Ureter (tissue), 1 donor: ENCODE results near the gene ADSS1. TPM values are rescaled to one million over a fixed set of nuclear protein-coding genes. Genes with fewer than 3 reads are reported as not detected.
A peak's percentile ranks its signal among the peaks of the same experiment; 100 is the strongest.
"Not testable (repeated sequence)": the region's sequence is repeated elsewhere in the genome, so short reads cannot be mapped to it uniquely, and the experiment has no call there.

Source experiments
- DNase-seq: peaks from one replicate; pipeline ENCODE4 v3.0.0-alpha.2; 2020; ENCODE audit warnings: low spot score
- total RNA-seq: library from RNA; stranded (reverse); gene quantifications from one replicate; pipeline ENCODE4 v1.2.4, GENCODE V29; 2023
- donor health status: DM: yes; HTN: yes; CAD: no.

ADSS1 gene
- total RNA-seq, 1 donor from 2014 or later: 11.0 TPM

DNA sequence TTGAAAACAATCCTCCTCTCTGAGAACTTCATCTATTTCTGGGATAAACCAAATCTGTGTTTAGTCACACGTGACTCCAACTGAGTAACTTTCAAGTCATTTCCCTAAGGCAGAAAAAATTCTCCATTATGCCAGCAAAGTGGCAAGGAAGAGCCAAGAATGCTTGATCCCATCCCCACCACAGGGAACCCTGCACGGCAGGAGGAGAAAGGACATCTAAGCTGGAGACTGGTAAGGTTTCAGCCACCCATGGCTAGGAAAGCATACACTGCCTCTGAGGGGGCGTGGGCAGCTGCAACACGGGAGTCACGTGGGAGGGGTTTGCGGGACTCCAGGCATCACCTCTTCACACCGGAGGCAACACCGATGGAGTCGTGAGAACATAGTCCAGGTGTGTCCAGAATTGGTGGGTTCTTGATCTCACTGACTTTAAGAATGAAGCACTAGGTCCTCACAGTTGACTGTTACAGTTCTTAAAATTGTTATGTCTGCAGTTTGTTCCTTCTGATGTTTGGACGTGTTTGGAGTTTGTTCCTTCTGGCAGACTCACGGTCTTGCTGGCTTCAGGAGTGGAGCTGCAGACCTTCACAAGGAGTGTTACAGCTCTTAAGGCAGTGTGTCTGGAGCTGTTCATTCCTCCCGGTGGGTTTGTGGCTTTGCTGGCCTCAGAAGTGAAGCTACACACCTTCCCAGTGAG is 26.2 kb downstream of the ADSS1 start:
- DNase-seq: no peak

DNA sequence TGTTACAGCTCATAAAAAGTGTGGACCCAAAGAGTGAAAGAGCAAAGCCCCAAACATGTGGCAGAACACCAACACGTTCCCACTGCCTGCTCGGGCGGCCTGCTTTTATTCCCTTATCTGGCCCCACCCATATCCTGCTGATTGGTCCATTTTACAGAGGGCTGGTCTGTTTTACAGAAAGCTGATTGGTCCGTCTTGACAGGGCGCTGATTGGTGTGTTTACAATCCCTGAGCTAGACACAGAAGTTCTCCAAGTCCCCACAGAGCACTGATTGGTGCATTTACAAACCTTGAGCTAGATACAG is 26.7 kb downstream of the ADSS1 start:
- DNase-seq: not testable (repeated sequence)

DNA sequence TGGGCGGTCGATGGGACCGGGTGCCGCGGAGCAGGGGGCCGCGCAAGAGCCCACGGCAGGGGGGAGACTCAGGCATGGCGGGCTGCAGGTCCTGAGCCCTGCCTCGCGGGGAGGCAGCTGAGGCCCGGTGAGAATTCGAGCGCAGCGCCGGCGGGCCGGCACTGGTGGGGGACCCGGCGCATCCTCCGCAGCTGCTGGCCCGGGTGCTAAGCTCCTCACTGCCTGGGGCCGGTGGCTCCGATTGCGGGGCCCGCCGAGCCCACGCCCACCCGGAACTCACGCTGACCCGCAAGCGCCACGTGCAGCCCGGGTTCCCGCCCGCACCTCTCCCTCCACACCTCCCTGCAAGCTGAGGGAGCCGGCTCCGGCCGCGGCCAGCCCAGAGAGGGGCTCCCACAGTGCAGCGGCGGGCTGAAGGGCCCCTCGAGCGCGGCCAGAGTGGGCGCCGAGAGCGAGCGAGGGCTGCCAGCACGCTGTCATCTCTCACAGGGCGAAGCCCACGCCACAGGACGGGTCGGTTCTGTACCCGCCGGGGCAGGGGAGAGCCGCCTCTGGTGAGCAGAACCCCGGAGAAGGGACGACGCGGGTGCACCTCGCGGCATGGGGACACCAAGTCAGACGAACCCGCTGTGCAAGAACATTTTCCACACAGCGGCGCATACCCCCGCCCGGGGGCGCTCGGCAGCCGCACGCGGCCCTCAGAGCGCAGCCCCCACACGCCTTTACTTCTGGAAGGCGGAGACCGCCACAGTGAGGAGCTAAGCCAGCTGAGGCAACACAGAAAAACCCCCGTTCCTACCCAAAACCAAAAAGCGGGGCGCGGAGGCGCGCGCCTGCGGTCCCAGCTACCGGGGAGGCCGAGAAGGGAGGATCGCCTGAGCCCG is 27.8 kb downstream of the ADSS1 start:
- no peak for DNase-seq

DNA sequence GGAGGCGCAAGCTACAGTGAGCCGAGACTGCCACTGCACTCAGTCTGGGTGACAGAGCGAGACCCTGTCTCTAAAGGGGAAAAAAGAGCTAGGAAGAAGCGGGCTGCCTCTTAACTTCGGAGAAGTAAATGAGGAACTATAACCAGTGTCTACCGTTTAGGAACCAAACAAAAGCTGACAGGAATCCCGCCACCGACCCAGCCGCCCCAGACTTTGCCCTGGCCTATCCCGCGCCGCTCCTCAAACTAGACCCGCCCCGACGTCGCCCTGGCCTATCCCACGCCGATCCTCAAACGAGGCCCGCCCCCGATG is 28.4 kb downstream of the ADSS1 start:
- DNase-seq: no peak

DNA sequence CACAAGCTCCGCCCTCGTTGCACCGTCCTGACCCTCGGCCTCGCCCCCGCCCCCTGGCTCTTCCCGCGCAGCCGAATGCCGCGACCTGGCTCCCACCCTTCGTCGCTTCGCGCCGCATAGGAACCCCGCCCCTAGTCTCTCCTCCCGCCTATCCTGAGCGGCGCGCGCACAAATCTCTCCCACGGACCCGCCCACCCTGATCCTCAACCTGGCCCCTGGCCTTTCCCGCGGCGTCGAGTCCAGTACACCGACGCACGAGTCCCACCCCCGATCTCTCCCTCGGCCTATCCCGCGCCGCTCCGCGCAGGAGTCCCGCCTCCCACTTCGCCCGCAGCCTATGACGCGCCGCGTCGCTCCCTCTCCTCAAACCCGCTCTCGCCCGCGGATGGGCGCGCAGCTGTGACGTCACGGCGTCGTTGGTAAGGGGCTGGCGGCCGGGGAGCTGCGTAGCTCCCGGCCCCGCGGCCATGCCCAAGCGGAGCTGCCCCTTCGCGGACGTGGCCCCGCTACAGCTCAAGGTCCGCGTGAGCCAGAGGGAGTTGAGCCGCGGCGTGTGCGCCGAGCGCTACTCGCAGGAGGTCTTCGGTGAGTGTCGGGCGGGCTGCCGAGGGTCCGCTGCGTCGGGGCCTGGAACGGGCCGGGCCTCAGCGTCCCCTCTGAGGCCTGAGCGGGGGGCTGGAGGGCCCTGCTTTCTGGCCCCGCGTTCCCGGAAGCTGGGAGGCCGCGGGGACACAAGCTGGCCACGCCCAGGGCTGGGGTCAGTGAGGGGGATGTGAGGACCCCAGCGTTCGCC is 28.9 kb downstream of the ADSS1 start, which contains the start of gene SIVA1:
SIVA1 (plus strand) TSS at position 413 of the 793 bp plus-strand sequence; CDS start at position 468, 55 bp downstream.
- peak; percentile 99 for DNase-seq

DNA sequence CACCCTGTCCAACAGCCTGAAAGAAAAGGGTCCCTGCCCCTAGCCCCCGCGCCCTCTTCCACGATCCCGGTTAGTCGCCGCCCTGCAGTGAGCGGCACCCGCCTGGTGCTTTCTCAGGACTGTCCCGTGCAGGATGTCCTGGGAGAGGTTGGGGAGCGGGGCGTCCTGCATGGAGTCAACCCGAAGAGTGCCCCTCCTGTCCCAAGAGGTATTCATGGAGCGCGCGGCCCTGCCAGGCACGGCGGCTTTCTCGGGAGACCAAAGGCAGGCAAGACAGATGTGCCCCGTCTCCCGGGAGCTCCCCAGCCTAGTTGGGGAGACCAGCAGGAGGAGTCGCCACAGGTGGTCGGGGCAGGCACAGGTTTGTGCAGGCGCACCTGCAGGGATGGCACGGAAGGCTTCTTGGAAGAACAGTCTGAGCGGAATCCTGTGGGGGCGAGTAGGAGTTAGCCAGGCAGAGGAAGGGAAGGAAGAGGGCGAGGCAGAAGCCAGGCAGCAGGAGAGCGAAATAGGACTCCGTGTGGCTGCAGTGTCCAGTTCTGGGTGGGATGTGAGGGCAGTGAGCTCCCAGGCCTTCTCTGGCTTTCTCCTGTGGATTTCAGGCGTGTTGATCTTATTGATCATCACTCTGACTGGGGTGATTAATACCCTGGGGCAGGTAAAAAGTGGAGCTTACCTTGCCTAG is 29.6 kb downstream of the ADSS1 start:
- no peak for DNase-seq

DNA sequence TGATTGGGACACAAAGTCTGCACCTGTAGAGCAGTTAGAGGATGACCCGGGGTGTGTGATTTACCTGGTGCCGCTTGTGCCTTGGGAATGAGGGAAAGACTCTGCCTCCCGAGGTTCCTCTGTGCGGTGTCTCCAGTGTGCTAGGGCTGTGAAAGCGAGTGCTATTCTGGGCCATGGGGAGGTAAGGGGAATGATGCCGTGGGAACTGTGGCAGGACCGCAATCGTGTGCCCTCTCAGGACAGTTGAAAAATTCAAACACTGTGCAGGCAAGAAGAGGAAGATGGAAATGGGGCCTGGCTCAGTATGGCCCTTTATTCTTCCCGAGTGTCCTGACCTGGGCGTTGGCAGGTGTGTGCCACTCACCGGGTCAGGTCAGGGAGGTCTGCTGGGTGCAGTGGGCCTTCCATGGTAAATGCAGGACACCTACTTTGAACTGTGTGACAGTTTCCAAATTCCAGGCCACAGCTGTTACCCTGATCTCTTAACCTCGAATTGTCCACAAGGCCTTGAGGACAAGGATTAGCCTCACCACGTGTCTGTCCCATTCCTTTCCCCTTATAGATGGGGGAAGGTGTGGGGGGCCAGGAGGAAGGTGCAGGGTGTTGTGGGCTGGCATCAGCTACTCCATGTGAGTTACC is 30.3 kb downstream of the ADSS1 start:
- DNase-seq: no peak

DNA sequence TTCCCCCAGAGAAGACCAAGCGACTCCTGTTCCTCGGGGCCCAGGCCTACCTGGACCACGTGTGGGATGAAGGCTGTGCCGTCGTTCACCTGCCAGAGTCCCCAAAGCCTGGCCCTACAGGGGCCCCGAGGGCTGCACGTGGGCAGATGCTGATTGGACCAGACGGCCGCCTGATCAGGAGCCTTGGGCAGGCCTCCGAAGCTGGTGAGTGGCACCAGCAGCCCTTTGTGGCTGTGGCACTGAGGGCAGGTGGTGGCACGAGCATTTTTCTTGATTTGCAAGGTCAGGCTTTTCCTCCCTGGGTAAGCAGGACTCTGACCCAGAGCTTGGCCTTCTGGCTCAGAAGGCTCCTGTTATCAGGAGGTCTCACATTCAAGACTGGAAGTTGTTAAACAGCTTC is 31.6 kb downstream of the ADSS1 start:
- DNase-seq: no peak

DNA sequence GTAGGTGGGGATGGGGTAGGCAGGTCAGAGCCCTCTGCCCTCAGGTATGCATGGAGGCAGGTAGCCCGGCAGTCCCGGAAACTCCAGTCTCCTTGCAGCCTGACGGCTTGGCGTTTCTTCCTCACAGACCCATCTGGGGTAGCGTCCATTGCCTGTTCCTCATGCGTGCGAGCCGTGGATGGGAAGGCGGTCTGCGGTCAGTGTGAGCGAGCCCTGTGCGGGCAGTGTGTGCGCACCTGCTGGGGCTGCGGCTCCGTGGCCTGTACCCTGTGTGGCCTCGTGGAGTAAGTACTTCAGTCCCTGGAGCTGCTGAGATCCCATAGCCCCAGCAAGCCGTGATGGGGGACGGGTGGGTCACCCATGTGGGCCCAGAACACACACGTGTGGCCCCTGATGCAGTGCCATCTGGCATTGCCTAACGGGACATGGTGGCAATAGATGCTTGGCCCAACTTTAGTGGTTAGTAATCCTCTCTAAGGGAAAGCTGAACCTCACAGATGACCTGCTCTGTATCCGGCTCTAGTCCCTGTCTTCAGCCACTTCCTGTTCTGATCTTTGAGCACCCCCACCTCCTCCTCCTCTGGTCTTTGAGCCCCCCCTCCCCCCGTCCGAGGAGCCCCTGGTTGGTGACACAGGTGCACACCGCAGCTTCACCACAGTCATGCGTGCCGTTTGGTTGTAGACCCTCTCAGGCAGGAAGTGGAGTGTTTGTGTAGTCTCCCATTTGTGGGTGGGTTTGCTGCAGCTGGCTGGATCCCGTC is 32.6 kb downstream of the ADSS1 start:
- no peak for DNase-seq

DNA sequence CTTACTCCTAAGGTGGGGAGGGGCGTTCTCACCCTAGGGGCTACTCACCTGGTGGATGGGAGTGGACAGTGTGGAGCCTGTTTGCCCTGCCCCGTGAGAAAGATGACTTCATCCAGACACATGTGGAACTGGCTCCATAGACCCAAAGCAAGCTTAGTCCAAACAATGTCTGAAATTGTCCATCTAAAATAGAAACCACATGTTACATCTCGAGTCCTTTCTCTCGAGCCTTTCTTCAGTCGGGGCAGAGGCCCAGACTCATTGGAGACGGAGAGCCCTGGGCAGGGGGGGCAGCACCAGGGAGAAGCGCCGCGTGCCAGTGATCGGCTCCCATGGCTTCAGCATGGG is 33.2 kb downstream of the ADSS1 start:
- DNase-seq: no peak

DNA sequence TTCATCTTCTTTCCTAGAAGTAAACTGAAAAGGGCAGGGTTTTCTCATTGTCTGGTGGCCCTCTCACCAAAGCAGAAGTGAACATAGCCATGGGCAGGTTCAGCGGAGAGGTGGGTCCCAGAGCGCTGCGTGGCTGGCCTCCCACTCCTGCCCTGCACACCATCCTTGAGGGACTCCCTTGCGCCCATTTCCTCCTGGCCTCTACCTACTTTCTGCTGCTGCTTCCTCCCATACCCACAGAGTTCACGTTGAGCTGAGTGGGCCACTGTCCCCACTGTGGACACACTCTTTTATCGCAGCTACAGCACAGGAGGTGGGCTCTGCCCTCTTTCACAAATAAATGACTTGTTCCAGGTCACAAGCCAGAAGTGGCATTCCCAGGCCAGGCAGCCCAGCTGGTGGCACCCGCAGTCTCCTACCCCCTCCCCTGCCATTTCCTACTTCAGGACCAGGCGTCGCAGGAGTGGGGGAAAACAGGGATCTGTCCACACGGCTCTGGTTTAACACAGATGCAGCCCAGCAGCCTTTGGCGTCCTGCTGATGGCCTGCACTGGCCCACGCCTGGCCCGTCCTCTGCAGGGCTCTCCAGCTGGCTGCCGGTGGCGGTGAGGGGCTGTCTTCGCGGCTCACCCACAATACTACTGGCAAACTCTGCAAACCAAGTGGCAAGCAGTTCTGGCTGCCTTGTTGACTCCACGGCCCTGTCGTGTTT is 33.8 kb downstream of the ADSS1 start:
- DNase-seq: no peak

DNA sequence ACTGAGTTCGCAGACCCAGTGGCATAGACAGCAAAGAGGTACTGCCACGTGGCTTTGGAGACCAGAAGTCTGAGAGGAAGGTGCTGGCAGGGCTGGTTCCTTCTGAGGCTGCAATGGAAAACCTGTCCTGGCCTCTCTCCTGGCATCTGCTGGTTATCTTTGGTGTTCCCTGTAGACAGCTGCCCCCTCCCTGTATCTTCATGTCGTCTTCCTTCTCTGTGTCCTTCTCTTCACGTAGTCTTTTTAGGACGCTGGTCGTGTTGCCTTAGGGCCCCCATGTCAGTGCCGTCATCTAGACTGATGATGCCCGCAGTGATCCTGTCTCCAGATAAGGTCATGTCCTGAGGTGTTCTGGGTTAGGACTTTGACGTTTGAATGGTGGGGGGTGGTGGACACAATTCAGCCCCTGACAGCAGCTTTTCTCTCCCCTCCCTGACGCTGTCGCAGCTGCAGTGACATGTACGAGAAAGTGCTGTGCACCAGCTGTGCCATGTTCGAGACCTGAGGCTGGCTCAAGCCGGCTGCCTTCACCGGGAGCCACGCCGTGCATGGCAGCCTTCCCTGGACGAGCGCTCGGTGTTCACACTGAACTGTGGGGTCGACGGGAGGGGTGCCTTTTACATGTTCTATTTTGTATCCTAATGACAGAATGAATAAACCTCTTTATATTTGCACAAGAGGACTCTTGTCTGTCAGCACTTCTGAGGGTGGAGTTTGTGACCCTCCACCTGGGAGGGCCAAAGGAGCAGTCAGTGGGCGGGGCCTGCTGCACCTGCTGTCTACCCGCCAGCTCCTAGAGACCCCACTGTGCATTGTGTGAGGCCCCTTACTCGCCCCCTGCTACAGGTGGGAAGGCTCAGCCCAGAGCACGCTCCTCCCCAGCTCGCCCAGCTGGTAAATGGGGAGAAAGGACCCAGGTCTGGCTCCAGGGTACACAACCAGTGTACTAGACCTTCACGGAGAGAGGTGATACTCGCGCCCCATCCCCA is 35.2 kb downstream of the ADSS1 start:
- DNase-seq: no peak

DNA sequence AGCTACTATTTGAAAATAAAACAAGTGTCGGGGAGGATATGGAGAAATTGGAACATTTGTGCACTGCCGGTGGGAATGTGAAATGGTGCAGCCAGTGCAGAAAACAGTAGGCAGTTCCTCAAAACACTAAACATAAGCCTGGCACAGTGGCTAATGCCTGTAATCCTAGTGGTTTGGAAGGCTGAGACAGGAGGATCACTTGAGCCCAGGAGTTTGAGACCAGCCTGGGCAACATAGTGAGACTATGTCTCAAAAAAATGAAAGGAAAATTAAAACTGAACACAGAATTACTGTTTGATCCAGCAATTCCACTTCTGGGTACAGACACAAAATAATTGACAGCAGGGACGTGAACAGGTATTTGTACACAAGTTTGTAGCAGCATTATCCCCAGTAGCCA is 41.5 kb downstream of the ADSS1 start:
- no peak for DNase-seq

DNA sequence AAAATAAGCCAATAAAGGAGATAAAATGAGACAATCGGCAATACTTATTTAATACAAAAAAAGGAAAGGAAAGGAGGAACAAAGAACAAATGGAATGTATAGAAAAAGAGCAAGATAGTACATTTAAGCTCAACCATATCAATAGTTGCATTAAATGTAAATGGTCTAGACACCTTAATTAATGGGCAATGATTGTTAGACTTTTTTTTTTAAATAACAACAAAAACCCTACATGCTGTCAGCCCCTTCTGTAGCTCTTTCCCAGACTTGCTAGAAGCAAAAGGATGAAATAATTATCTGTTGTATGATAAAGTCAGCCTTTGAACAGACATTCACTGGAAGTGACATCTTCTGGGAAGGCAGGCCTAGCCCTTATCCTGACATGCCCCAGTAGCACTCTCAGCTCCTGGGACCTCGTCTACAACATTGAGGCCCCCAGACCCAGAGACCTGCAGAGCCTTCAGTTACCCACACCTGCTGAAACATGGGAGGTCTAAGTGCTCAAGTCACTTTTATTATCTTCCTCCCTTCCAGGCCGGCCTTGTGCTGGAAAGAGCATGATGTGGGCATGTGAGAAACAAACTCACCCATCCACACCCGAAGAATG is 42.3 kb downstream of the ADSS1 start:
- DNase-seq: no peak

DNA sequence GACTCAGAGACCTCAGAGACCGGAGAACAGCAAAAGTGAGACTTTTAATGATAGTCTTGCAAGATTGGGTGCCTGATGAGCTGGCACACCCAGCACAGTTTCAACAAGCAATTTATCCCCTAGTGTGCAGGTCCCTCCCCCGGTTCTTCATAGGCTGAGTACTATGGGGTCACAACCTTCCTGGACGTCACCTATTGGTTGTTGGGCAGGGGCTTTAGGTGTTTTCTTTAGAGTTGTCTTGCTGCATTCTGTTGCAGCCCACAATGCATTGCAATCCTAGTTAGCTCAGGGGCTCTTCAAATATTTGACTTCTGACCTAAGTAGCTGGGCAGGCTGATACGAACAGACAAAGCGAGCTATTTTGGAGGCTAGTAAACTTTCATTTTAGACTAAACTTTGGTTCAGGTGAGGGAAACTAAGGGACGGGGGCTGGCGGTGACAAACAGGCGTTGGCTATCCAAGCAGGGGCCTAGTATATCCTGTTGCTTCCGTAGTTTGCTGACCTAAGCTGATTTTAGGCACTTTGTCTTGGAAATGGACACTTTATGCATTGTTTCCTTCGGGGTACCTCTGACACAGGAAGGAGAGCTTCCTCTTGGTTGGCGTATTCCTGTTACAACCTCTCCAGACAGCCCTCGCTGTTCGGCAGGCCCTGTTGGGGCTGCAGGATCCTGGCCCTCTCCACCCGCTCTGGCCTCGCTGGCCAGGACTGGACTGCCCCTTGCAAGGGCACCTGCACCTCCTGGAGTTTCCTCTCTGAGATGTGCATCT is 43.0 kb downstream of the ADSS1 start:
- no peak for DNase-seq

DNA sequence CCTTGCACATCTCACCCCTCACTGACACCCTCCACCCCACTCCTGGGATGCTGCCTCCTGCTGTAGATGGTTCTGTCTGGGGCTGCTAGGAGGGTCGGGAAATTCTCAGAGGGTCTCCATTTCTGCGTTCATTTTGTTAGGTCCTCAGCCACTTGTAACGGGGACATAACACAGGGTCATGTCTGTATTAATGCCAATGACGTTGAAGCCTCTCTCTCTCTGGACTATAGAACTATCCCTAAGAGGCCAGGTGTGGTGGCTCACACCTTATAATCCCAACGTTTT is 43.5 kb downstream of the ADSS1 start:
- no peak for DNase-seq

DNA sequence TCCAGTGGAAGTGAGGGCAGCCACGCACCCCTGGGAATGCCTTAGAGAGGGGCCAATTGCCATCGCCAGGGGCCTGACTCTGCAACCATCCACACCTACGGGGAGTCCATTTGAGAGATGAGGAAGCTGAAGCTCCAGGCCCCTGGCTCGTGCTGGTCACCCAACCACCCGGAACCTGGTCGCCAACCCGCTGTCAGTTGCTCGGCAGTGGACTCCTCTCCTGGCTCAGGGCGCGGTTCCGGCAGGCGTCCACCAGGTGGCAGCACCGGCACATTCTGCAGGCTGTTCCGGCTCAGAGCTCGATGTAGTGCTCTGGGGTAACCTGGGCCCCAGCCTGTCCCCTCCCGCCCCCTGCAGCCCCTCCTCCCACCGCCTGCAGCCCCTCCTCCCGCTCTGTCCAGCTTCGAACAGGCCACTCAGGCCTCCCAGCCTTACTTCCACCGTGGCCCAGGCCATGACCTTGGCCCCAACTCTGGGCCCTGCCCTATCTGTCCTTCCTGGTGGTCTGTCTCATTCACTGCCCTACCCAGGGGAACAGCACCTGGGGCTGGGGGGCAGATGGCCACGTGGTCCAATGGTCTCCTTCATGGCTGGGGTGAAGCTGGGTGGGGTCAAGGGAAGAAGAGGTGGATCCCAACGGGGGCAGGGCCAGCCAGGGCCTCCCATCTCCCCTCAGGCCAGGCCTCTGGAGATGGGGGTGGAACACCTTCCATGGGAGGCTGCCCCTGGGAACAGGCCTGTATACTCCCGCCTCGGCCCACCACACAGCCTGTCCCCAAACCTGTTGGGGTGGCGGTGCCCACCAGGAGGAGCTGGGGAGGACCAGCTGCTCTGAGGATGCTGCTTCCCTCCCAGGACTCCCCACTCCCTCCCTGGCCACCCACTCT is 44.7 kb downstream of the ADSS1 start:
- peak; percentile 93 for DNase-seq
